ENCODE results near the gene DPM2.

DNA sequence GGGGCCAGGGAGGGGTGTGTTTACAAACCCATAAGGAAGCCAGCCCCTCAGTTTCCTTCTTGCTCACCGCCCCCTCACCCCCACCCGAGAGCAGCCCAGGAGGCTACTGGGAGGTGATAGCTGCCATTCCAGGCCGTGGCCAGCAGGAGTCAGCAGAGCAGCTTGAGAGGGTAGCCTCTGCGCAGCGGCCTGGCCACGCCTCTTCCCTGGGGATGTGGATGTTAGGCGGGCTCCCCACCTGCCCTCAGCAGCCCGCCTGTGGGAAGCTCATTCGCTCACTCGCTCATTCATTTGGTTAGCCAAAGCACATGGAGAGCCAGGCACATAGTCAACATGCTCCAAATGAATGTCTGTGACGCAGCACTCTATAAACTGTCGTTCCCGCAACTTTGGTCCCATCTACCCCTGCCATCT is 6.1 kb upstream of the DPM2 start:
- TF ChIP-seq, protein P1, sequence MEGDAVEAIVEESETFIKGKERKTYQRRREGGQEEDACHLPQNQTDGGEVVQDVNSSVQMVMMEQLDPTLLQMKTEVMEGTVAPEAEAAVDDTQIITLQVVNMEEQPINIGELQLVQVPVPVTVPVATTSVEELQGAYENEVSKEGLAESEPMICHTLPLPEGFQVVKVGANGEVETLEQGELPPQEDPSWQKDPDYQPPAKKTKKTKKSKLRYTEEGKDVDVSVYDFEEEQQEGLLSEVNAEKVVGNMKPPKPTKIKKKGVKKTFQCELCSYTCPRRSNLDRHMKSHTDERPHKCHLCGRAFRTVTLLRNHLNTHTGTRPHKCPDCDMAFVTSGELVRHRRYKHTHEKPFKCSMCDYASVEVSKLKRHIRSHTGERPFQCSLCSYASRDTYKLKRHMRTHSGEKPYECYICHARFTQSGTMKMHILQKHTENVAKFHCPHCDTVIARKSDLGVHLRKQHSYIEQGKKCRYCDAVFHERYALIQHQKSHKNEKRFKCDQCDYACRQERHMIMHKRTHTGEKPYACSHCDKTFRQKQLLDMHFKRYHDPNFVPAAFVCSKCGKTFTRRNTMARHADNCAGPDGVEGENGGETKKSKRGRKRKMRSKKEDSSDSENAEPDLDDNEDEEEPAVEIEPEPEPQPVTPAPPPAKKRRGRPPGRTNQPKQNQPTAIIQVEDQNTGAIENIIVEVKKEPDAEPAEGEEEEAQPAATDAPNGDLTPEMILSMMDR (IDR thresholded peaks at IDR 0.05; ENCODE audit: low read depth, low read length, poor library complexity, severe bottlenecking), result peak; percentile 94
- no peak for TF ChIP-seq EZH2phosphoT487 (IDR thresholded peaks at IDR 0.05; ENCODE audit: borderline replicate concordance, low read length)

Data from DOHH2 (cell line).